Omental fat pad (tissue), 4 donors: Measurements from ENCODE around the gene SRSF8. TPM values are rescaled to one million over a fixed set of nuclear protein-coding genes. Genes with fewer than 3 reads are reported as not detected.

Experiments
- ATAC-seq: fragments of 150-250 bp; one replicate; pipeline ENCODE4 v1.9.1; 2016; ENCODE audit warnings: mild to moderate bottlenecking, moderate library complexity; ENCODE audit not compliant: low FRiP score
- DNase-seq: peaks from one replicate; pipeline ENCODE4 v3.0.0-alpha.2; 2019; ENCODE audit warnings: low spot score
- CTCF ChIP-seq, 3 donors: fragments of 450-650 bp; IDR thresholded peaks; one replicate each; pipeline ENCODE4 v1.5.1; 2016 to 2017; ENCODE audit warnings: antibody characterized with exemption in 3 of 3, mild to moderate bottlenecking in 3 of 3, moderate library complexity in 2 of 3
- total RNA-seq, 4 donors: library from RNA; depleted of rRNA; stranded (reverse); fragments of >200 nt; gene quantifications; one replicate each; pipeline ENCODE4 v1.1.0, GENCODE V29; 2016

The SRSF8 gene
- total RNA-seq, 4 donors from 2014 or later, result 22.5 to 32.9 (median 25.6) TPM

GRCh38 chr11:95097209-95097608, 30.5 kb downstream of the SRSF8 start:
- TF ChIP-seq CTCF (IDR thresholded peaks at IDR 0.05), result no peak
- ATAC-seq (no peak), DNase-seq (no peak)

- no peak for TF ChIP-seq CTCF (IDR thresholded peaks at IDR 0.05)
- no peak for ATAC-seq
- no peak for DNase-seq
These were observed 32.1 kb downstream of the SRSF8 start for GRCh38 chr11:95098826-95099225.

- ATAC-seq (no peak), DNase-seq (no peak)
- TF ChIP-seq CTCF (IDR thresholded peaks at IDR 0.05), result no peak
These were observed 33.5 kb downstream of the SRSF8 start for GRCh38 chr11:95100191-95100648.

GRCh38 chr11:95100856-95101507, 34.3 kb downstream of the SRSF8 start:
- ATAC-seq, result no peak
- DNase-seq, result no peak
- no peak for TF ChIP-seq CTCF (IDR thresholded peaks at IDR 0.05)

GRCh38 chr11:95101935-95102334, 35.2 kb downstream of the SRSF8 start:
- no peak for ATAC-seq
- TF ChIP-seq CTCF (IDR thresholded peaks at IDR 0.05), result no peak
- DNase-seq, result no peak

- no peak for DNase-seq
- TF ChIP-seq CTCF (IDR thresholded peaks at IDR 0.05), result no peak
- no peak for ATAC-seq
These were observed 36.0 kb downstream of the SRSF8 start for GRCh38 chr11:95102733-95103132.

- DNase-seq, result no peak
- ATAC-seq, result no peak
- TF ChIP-seq CTCF (IDR thresholded peaks at IDR 0.05), result no peak
These were observed 37.0 kb downstream of the SRSF8 start for GRCh38 chr11:95103701-95104100.
